KOPT-K1 (cell line): ENCODE measurements around the gene GAL3ST1.

Experiments used
- H3K27ac ChIP-seq: fragments of 200-600 bp; sonication (generic); 2 replicates; pipeline ENCODE4 v1.5.1; 2016; ENCODE audit warnings: antibody characterized with exemption, mild to moderate bottlenecking, low read depth, low read length; ENCODE audit not compliant: poor library complexity, severe bottlenecking
- H3K36me3 ChIP-seq: fragments of 200-600 bp; sonication (generic); 2 replicates; pipeline ENCODE4 v1.5.1; 2017; ENCODE audit warnings: antibody characterized with exemption, mild to moderate bottlenecking, low read length, moderate library complexity; ENCODE audit not compliant: insufficient read depth
- H3K9me3 ChIP-seq: fragments of 200-600 bp; sonication (generic); 2 replicates; pipeline ENCODE4 v1.5.1; 2017; ENCODE audit warnings: antibody characterized with exemption, low read length, mild to moderate bottlenecking; ENCODE audit not compliant: insufficient read depth, poor library complexity, severe bottlenecking

Gene GAL3ST1

GRCh38 chr22:30539368-30539767, 35.1 kb downstream of the GAL3ST1 start:
- no peak overlapping the region for H3K27ac ChIP-seq
- no peaks in the 10 kb centered on the region for H3K9me3 ChIP-seq
- H3K36me3 ChIP-seq, result no peaks in the 10 kb centered on the region

GRCh38 chr22:30538280-30538679, 36.2 kb downstream of the GAL3ST1 start:
- Histone ChIP-seq H3K36me3 (no peaks in the 10 kb centered on the region), H3K9me3 (no peaks in the 10 kb centered on the region), H3K27ac (no peak overlapping the region)

- Histone ChIP-seq H3K27ac (no peak overlapping the region), H3K9me3 (no peaks in the 10 kb centered on the region), H3K36me3 (no peaks in the 10 kb centered on the region)
These were observed 37.3 kb downstream of the GAL3ST1 start for GRCh38 chr22:30537083-30537731.

- Histone ChIP-seq H3K36me3 (no peaks in the 10 kb centered on the region), H3K9me3 (no peaks in the 10 kb centered on the region), H3K27ac (no peak overlapping the region)
These were observed 39.3 kb downstream of the GAL3ST1 start for GRCh38 chr22:30535182-30535581.

GRCh38 chr22:30531651-30532608, 42.5 kb downstream of the GAL3ST1 start:
- H3K27ac ChIP-seq, result no peak overlapping the region
- no peaks in the 10 kb centered on the region for H3K9me3 ChIP-seq
- no peaks in the 10 kb centered on the region for H3K36me3 ChIP-seq

DNA sequence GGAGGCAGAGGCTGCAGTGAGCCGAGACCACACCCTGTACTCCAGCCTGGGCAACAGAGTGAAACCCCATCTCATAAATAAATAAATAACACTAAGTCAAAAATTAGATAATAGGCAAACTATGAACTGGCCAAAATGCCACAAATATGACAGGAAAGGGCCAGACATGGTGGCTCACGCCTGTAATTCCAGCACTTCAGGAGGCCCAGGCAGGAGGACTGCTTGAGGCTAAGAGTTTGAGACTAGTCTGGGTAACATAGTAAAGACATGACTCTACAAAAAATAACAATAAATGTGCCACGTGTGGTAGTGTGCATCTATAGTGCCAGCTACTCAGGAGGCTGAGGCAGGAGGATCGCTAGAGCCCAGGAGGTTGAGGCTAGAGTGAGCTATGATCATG, 47.8 kb downstream of the GAL3ST1 start:
- Histone ChIP-seq H3K36me3 (no peaks in the 10 kb centered on the region), H3K9me3 (no peaks in the 10 kb centered on the region), H3K27ac (no peak overlapping the region)

- Histone ChIP-seq H3K9me3 (no peaks in the 10 kb centered on the region), H3K27ac (no peak overlapping the region), H3K36me3 (no peaks in the 10 kb centered on the region)
These were observed 50.6 kb downstream of the GAL3ST1 start for GRCh38 chr22:30523646-30524489.

GRCh38 chr22:30521368-30522156, 52.9 kb downstream of the GAL3ST1 start:
- Histone ChIP-seq H3K36me3 (no peaks in the 10 kb centered on the region), H3K27ac (no peak overlapping the region), H3K9me3 (no peaks in the 10 kb centered on the region)

DNA sequence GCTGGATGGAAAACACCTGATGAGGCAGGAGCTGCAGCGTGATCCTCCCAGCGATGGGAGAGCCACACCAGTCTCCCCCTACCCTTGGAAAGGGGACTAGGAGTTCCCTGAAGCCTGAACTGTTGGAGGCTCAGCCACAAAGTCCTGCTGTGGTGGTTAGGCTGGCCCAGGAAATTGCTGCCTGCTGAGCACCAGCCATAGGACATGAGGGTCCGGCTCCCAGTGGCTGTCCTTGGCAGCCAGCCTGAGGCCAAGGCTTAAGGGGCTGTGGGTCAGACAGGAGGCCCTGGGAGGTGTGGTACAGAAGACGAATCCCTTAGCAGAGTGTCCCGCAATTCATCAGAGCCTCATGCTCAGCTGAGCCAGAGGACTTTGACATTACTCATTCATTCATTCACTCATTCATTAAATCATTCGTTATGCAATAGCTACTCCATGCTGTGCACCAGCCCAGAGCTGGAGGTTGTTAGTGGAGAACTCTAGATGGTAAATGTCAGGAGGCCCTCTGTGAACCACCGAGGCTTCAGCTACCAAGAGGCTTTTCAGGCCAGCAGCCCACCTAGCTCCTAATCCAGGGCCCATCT, 54.5 kb downstream of the GAL3ST1 start:
- no peaks in the 10 kb centered on the region for H3K36me3 ChIP-seq
- H3K9me3 ChIP-seq, result no peaks in the 10 kb centered on the region
- no peak overlapping the region for H3K27ac ChIP-seq

DNA sequence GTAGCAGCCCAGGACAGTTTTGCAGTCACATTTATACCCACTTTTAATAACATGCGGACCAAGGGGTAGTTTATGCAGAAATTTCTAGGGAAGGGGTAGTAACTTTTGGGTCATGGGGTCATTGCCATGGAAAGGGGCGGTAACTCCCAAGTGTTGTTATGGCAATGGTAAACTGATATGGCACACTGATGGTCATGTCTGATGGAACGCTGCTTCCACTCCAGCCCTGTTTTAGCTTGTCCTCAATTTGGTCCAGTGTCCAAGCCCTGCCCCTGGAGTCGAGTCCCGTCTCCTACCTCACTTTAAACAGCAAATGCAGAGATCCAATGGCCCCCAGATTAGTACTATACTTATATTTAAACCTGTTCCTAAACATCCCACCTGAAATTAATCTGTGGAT, 57.7 kb downstream of the GAL3ST1 start:
- Histone ChIP-seq H3K9me3 (peaks cover 6% of the 10 kb centered on the region), H3K27ac (no peak overlapping the region), H3K36me3 (no peaks in the 10 kb centered on the region)

DNA sequence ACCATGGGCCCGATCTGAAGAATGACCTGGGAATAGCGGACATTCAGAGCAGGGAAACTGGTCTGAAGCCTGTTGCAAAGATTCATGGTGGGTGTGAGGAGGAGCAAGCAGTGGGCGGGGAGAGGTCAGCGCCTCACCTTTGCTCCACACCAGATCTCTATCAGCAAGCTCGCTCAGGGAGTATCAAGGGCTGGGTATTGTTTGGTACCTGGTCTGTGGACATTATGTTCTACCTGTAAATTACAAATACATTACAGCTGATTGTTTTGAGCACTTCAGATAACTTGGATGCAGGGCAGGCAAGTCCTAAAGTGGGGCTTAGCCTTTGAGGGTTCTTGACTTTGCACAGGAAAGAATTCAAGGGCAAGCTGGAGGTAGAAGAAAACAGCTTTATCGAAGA, 58.2 kb downstream of the GAL3ST1 start:
- Histone ChIP-seq H3K36me3 (no peaks in the 10 kb centered on the region), H3K9me3 (peaks cover 7% of the 10 kb centered on the region), H3K27ac (no peak overlapping the region)

GRCh38 chr22:30514252-30514651, 60.2 kb downstream of the GAL3ST1 start:
- Histone ChIP-seq H3K9me3 (peaks cover 7% of the 10 kb centered on the region), H3K36me3 (no peaks in the 10 kb centered on the region), H3K27ac (no peak overlapping the region)

- H3K9me3 ChIP-seq, result peaks cover 7% of the 10 kb centered on the region
- H3K27ac ChIP-seq, result no peak overlapping the region
- H3K36me3 ChIP-seq, result no peaks in the 10 kb centered on the region
These were observed 61.0 kb downstream of the GAL3ST1 start for GRCh38 chr22:30513462-30513861.

DNA sequence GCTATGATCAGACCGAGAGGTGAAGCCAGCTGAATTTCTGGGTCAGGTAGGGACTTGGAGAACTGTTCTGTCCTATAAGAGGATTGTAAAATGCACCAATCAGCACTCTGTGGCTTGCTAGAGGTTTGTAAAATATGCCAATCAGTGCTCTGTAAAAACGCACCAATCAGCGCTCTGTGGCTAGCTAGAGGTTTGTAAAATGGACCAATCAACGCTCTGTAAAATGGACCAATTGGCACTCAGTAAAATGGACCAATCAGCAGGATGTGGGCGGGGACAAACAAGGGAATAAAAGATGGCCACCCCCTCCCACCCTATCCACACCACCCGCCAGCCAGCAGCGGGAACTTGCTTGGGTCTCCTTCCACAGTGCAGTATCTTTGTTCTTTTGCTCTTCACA, 62.6 kb downstream of the GAL3ST1 start:
- H3K36me3 ChIP-seq, result no peaks in the 10 kb centered on the region
- H3K27ac ChIP-seq, result no peak overlapping the region
- peaks cover 7% of the 10 kb centered on the region for H3K9me3 ChIP-seq
